Measurements from ENCODE around the gene HECTD3. TPM values are rescaled to one million over a fixed set of nuclear protein-coding genes. Genes with fewer than 3 reads are reported as not detected.

HECTD3 gene
- 32.8 and 36.6 TPM in 2 replicates for total RNA-seq

GRCh38 chr1:45010855-45011811 is at the start of gene HECTD3:
TSS of gene HECTD3 (minus strand) at chr1:45011324. CDS start at chr1:45011257, 67 bp downstream.
- peak within 1 kb of the TSS; percentile 77 for H3K4me3 ChIP-seq (ENCODE audit: low read depth, low read length)
- TF ChIP-seq, protein P1, sequence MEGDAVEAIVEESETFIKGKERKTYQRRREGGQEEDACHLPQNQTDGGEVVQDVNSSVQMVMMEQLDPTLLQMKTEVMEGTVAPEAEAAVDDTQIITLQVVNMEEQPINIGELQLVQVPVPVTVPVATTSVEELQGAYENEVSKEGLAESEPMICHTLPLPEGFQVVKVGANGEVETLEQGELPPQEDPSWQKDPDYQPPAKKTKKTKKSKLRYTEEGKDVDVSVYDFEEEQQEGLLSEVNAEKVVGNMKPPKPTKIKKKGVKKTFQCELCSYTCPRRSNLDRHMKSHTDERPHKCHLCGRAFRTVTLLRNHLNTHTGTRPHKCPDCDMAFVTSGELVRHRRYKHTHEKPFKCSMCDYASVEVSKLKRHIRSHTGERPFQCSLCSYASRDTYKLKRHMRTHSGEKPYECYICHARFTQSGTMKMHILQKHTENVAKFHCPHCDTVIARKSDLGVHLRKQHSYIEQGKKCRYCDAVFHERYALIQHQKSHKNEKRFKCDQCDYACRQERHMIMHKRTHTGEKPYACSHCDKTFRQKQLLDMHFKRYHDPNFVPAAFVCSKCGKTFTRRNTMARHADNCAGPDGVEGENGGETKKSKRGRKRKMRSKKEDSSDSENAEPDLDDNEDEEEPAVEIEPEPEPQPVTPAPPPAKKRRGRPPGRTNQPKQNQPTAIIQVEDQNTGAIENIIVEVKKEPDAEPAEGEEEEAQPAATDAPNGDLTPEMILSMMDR (conservative IDR thresholded peaks at IDR 0.05; ENCODE audit: low read depth, low read length), result no peak
- DNase-seq (ENCODE audit: low read depth), result peak; percentile 25

DNA sequence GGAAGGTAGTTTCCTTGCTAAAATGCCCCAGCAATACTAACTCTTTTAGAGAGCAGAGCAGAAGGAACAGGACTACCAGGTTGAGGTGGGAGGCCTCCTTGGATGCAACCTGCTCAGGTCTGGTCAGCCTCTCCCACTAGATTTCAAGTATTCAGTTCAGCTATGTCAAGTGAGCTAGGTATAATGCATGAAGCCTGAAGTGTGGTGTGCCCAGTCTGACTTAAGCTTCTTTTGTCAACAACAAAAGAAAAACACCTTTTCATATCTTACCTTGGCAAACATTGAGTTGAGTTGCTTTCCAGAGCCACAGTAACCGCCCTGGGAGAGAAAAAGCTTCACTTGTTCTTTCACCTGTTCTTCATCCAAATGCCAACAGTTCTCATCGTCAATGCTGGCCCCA is 48.7 kb upstream of the HECTD3 start:
- TF ChIP-seq, protein P1 (conservative IDR thresholded peaks at IDR 0.05; ENCODE audit: low read depth, low read length), result no peak
- no peak for DNase-seq (ENCODE audit: low read depth)
- no peak overlapping the region for H3K4me3 ChIP-seq (ENCODE audit: low read depth, low read length)

DNA sequence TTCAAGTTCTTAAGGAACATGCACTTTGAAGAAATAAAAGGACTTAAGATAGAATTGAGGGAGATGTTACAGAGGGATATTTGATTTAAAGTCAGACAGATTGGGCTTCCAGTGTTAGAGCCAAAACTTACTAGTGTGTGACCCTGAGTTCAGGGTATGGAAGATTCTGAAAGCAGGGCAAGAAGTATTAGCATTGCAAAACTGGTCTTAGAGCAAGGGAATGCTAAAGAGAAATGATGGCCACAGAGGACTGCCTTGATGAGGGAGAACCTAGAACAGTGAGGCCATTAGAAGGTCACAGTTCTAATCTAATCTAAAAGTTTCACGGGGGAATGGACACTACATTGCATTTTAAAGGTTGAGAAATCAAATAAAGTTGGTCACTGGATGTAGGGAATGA is 46.4 kb upstream of the HECTD3 start:
- no peak overlapping the region for H3K4me3 ChIP-seq (ENCODE audit: low read depth, low read length)
- TF ChIP-seq, protein P1 (conservative IDR thresholded peaks at IDR 0.05; ENCODE audit: low read depth, low read length), result no peak
- no peak for DNase-seq (ENCODE audit: low read depth)

DNA sequence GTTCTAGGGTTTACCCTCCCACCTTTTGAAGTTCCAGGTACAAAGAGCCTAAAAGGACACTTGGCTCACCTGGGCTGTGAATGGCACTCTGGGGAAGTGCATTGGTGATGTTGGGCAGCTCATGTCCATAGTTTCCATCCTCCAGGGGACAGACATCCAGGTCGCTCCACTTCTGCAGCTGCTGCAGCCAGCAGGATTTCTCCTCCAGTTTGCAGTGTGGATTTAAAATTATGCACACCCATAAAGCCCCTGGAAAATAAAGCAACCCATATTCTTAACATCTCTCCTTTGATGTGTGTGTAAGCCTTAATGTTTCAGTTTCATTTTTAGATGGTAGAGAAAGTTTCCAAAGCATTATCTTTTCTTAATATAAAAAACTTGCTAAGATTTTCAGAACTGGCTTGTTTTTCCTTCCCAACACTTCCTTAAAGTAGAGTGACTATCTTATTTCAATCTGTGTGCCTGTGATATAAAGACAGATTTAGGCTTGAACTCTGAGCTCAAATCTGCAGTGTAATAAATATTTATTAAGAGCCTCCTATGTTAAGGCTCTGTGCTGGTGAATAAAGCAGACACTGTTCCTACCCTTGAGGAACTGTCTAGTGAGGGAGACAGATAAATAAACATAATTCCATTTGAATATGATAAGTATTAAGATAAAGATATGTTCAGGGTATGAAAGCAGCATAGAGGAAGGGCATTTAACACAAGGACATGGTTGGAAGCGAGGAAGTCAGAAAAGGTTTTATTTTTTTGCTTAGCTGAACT is 40.1 kb upstream of the HECTD3 start:
- no peak for DNase-seq (ENCODE audit: low read depth)
- TF ChIP-seq, protein P1 (conservative IDR thresholded peaks at IDR 0.05; ENCODE audit: low read depth, low read length), result no peak
- no peak overlapping the region for H3K4me3 ChIP-seq (ENCODE audit: low read depth, low read length)

DNA sequence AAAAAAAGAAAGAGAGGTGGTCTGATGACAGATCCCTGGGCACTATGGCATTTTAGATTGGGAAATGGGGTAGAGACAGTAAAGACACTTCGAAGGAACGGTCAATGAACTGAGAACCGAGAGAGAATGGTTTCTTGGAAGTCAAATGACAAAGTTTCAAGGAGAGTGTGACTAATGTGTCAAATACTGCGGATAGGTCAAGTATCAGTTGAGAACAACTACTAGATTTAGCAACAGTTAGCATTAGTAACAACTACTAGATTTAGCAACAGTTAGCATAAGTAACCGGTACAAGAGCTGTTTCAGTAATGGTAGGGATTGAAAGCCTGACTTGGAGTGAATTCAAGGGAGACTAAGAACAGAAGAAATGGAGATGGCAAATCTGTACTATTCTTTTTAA is 35.9 kb upstream of the HECTD3 start:
- no peak overlapping the region for H3K4me3 ChIP-seq (ENCODE audit: low read depth, low read length)
- DNase-seq (ENCODE audit: low read depth), result no peak
- TF ChIP-seq, protein P1 (conservative IDR thresholded peaks at IDR 0.05; ENCODE audit: low read depth, low read length), result no peak

DNA sequence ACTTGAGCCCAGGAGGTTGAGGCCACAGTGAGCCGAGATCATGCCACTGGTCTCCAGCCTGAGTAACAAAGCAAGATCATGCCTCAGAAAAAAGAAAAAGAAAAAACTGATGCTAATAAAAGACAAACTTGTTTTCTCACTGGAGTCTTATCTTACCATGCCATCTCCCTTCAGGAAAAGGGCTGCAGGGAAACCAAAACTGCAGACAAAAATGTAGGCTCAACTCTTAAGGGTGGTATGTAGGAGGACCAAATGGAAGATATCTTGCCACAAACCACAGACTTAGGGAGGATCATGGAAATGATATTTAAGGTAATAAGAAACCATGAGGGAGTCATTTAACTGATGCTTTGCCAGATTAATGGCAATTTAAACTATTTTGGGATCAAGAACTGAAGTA is 33.8 kb upstream of the HECTD3 start:
- no peak overlapping the region for H3K4me3 ChIP-seq (ENCODE audit: low read depth, low read length)
- DNase-seq (ENCODE audit: low read depth), result no peak
- TF ChIP-seq, protein P1 (conservative IDR thresholded peaks at IDR 0.05; ENCODE audit: low read depth, low read length), result no peak

All from epithelial cell of proximal tubule (primary cell).